ENCODE results near the gene GBX1.

GRCh38 chr7:151134743-151135524, 32.6 kb downstream of the GBX1 start:
- TF ChIP-seq CTCF (optimal IDR thresholded peaks at IDR 0.05 in 1 of 3, IDR thresholded peaks at IDR 0.05 in 1 of 3, conservative IDR thresholded peaks at IDR 0.05 in 1 of 3; ENCODE audit: extremely low read depth in 1 of 3, insufficient read depth in 2 of 3, low read length in 3 of 3) = no peak
- no peak for TF ChIP-seq EZH2 (IDR thresholded peaks at IDR 0.05; ENCODE audit: low read length)
